ENCODE data around the gene ACYP2. TPM values are rescaled to one million over a fixed set of nuclear protein-coding genes. Genes with fewer than 3 reads are reported as not detected.
"Not testable (repeated sequence)": the region's sequence is repeated elsewhere in the genome, so short reads cannot be mapped to it uniquely, and the experiment has no call there.

Gene ACYP2
- polyA plus RNA-seq (ENCODE audit: insufficient read length), result 27.6 TPM

DNA sequence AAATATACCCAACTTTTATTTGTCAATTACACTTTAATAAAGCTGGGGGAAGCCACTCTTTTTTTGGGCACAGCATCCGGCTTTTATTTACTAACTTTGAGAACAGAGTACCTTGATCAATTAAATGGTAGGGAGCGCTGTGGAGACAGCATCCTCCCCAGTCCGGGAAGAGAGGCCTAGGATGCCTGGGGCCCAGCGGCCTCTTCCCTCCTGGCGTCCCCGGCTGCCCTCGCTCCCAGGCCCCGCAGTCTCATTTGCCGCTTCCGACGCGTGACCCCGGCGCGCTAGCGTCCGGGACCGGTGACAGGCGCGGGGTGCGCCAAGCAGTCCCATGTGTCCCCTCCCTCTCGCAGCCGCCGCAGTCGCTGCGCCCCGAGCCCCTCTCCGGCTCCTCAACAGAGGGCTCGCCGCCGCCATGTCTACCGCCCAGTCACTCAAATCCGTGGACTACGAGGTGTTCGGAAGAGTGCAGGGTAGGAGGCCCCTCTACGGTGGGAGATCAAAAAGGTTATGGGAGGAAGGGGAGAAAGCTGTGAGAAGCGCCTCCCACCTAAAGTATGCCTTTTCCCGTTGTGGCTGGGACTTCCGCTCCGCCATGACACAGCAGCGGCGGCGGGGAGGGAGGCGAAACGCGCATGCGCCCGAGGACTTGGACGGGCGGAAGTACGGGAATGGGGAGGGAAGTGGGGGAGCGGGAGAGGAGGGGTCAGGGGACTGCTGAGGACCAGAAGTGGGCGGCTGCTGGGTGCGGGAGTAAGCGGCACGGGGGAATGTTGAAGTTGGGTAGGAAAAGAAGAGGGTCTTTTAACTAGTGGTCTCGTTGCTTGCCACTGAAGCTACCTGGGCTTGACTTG, at the start of gene ACYP2:
Gene ACYP2 (plus strand): TSS at position 332 of the 854 bp plus-strand sequence.
- DNase-seq (ENCODE audit: low read depth), result peak; percentile 91

DNA sequence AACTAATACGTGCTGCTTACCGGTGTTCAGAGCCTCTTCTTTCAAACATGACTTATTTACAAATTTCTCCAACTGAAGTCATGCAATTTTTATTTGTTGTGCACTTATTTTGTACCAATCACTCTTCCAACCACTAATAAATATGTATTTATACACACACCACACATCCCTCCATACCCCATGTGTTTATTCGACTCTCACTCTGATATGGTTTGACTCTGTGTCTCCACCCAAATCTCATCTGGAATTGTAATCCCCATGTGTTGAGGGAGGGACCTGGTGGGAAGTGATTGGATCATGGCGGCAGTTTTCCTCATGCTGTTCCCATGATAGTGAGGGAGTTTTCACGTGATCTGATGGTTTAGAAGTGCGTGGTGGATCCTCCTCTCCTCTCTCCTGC, 49.5 kb upstream of the ACYP2 start:
- no peak for DNase-seq (ENCODE audit: low read depth)

DNA sequence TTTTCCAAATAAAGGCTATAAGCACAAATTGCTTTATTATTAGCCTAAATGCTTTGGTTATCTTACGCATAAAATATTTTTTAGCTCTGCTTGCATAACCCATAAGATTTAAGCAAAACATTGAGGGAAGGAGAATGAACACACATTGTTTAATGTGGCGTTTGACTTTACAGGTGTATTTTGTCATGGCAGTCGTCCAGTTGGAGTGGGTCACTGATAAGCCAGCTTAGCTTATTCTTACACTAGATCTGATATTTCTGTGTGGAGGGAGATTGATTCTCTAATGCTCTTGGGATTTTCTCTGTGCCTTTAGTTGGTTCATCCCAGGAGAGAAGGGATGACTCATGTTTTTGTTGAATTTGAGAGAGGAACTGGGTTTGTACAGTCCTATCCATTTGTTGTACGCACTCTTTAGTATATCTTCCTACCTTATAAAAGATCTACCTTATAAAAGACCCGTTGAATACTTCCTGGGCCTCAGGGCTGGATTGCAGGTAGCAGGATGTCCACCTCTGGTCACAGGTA, 47.5 kb upstream of the ACYP2 start:
- DNase-seq (ENCODE audit: low read depth), result no peak

DNA sequence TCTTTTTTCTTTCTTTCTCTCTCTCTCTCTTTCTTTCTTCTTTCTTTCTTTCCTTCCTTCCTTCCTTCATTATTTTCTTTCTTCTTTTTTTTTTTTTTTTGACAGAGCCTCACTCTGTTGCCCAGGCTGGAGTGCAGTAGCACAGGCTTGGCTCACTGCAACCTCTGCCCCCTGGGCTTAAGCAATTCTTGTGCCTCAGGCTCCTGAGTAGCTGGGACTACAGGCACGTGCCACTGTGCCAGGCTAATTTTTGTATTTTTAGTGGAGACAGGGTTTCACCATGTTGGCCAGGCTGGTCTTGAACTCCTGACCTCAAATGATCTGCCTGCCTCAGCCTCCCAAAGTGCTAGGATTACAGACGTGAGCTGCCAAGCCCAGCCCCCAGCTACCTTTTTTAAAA, 42.9 kb upstream of the ACYP2 start:
- not testable (repeated sequence) for DNase-seq (ENCODE audit: low read depth)

DNA sequence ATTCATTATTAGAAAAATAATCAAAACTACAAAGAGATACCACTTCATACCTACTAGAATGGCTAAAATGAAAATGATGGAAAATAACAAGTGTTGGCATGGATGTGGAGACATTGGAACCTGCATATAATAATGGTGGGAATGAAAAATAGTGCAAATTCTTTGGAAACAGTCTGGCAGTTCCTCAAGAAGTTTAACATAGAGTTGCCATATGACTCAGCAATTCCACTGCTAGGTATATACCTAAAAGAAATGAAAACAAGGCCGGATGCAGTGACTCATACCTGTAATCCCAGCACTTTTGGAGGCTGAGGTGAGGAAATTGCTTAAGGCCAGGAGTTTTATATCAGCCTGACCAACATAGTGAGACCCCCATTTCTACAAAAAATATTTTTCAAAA, 41.6 kb upstream of the ACYP2 start:
- DNase-seq (ENCODE audit: low read depth), result no peak

DNA sequence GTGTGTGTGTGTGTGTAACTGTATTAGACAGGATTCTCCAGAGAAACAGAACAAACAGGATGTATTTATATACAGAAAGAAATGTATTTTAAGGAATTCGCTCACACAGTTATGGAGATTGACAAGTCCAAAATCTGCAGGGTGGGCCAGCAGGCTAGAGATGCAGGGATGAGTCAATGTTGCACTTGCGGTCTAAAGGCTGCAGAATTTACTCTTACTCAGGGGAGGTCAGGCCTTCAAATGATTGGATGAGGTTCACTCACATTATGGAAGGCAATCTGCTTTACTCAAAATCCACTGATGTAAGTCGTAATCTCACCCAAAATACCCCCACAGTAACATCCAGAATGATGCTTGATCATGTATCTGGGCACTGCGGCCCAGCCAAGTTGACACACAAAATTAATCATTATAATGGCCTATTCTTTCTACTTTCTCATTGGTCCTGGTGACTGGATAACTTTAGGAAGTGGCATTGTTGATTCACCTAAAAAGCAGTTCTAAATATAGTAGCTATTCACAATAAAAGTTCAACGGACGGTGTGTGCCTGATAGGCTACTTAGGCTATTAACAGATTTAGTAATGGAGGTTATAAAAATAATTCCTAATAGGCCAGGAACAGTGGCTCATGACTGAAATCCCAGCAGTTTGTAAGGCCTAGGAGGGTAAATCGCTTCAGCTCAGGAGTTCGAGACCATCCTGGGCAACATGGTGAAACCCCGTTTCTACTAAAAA, 40.6 kb upstream of the ACYP2 start:
- no peak for DNase-seq (ENCODE audit: low read depth)

DNA sequence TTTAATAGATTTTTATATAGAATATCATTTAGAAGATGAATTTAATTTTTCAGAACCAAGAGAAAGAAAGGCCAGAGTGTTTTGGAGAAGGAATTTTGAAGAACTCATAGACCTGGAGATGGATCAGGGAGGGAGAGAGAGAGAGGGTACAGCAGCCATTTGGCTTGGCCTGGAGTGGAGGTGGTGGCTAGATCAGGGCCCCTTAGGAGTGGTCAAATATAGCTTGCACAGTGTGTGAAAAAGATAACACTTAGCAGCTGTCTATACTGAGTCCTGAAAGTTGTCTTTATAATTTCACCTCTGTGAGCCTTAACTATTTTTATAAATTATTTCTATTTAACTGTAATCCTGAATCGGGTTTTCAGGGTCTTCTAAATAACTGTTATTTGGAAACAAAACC, 38.8 kb upstream of the ACYP2 start:
- DNase-seq (ENCODE audit: low read depth), result no peak

DNA sequence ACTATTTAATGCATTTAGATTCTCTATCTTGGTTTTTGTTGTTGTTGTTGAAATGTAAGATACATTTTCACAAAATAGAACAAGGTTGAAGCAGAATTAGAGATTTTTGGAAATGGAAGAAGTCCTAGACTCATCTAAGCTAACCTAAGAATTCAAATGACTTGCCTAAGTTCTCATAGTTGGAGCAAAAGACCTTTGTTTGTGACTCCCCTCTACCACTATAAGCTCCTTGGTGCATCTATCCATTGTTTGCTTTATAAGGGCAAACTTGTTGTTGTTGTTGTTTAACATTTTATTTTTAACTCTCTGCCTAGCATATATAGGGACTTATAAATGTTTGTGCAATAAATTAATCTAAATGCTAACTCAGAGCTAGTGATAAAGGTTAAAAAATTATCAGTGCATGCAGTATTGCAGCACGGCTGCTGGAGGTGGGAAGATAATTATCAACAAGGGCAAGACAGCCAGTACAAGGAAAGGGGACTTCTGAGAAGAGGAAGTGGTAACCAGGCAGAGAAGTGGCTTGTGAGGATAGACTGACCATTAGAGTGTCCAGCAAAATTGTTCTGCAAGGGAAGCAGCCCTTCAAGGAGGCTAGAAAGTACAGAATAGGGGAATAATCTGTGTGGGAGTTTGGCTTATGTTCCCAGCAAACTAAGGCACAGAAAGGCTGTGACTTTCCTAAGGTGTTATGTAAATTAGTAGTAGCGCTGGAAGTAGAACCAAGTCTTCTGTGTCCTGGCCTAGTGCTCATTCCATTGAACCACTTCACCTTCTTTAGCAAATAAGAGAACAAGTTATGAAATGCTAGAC, 38.1 kb upstream of the ACYP2 start:
- no peak for DNase-seq (ENCODE audit: low read depth)

DNA sequence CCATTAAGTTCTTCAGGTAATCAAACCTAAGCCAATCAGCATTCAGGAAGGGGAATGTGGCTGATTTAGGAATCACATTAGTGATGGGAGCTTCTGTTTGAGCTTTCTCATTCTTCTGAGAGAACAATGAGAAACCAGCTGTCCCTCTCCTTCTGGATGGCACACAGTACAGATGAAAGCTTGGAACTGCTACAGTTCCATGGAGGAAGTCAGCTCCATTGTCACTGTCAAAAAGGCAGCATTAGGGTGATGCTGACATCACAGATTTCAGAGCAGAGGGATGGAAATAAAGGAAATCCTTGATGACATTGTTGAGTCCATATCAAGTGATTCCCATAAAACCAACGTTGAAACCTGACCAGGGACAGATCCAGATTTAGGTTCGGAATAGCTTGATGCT, 36.1 kb upstream of the ACYP2 start:
- DNase-seq (ENCODE audit: low read depth), result no peak

DNA sequence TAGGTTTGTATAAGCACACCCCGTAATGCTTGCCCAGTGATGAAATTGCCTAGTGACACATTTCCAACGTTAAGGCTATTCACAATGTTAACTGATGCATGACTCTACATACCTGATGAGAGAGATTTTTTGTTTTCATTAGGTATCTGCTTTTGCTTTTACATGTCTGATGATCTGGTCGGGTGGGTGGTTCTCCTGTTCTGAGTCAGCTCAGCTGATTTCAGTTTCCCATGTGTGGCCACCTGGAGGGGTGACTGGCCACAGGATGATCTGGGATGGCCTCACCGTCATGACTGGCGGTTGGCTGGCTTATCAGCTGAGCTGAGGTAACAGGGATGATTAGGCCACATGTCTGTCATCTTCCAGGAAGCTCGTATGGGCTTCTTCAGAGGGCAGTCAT, 33.8 kb upstream of the ACYP2 start:
- DNase-seq (ENCODE audit: low read depth), result no peak

DNA sequence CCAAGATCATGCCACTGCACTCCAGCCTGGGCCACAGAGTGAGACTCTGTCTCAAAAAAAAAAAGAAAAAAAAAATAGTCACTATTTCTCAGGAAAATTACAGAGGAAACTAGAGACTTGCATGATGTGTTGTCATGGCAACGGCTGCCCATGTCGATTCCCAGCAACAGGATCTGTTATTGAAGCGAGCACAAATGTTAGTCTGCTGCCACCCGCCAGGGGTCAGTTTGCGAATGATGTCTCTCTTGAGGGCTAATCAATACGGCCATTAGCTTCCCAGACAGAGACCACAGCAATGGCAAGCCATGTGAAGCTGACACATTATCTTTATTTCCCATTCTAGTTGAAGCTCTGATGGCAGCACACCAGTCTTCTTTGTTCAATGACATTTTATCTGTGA, 32.4 kb upstream of the ACYP2 start:
- no peak for DNase-seq (ENCODE audit: low read depth)

DNA sequence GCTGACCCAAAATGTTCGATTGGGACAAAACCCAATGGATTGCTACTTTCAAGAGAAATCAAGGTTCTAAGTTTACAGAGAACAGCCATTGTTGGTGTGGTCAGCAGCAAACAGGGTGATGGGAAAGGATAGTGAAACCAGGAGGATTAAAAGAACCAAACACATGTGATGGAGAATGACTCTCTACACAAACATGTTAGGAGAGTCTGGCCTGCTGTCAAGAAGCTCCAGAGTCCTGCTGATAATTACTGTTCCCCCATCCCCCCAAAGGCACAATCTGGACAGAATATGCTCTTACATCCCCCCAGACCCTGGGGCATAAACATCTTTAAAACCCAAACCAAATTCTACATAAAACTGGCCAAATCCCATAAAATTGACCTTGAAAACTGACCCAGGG, 32.0 kb upstream of the ACYP2 start:
- no peak for DNase-seq (ENCODE audit: low read depth)

DNA sequence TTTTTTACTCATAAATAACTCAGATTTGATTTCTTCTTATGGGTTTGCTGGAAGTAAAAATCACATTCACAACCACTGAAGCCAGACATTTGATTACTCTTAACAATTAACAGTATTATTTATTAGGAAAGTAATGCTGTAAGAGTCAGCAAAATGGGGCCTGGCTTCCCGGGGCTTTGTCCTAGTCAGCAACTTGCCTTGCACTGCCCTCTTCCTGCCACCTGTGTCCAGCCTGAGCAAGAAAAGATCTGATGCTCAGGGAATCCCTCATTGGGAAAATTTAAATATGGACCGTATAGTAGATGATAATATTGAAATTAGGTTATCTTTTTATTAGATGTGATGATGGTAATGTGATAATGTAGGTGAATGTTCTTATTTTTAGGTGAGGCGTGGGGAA, 30.8 kb upstream of the ACYP2 start:
- DNase-seq (ENCODE audit: low read depth), result no peak

DNA sequence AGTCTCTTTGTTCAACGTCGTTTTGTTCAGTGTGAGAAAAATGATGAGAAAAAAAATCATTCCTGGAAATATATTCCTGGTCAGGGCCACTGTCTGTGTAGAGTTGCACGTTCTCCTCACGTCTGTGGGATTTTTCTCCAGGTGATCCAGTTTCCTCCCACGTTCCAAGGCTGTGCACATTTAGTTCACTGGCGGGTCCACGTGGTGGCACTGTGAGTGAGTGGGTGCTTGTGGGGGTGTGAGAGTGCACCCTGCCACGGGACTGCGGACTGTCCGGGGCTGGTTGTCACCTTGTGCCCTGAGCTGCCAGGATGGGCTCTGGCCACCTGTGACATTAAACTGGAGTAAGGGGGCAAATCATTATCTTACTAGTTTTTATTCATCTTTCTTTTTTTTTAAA, 30.3 kb upstream of the ACYP2 start:
- no peak for DNase-seq (ENCODE audit: low read depth)

DNA sequence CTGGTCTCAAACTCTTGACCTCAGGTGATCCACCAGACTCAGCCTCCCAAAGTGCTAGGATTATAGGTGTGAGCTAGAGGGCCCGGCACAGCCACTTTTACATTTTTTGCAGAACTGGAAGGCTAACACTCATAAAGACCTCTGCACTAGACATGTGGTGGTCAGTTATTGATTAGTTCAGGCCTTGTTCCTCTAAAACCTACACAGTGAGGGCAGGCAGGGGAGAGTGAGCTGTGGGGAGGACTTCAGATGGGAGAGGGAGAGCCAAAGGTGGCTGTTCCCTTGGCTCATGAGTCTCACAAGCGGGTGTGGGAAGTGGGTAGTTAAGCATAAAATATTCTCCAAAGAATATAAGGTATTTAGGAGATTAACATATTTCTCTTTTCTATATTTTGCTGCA, 29.3 kb upstream of the ACYP2 start:
- DNase-seq (ENCODE audit: low read depth), result no peak

DNA sequence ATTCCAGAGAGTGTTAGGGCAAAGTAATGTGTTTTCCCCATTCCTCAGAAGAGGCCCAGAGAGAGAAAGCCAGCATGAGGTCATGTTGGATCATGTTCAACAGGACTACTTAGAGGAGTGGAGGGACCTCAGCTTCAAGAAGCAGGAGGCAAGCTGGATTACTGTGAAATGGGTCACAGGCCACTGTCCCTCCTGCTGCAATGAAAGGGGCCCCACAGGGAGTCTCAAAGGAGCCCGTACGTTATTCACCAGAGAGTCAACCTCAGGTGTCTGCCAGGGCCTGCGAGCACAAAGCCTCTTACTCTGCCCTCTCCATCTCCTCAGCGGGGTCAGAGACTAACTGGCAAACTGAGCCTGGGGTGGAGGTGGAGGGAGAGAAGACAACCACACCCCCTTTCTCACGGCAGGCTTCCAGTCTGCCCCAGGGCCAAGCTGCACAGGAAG, 27.2 kb upstream of the ACYP2 start:
- peak; percentile 22 for DNase-seq (ENCODE audit: low read depth)

DNA sequence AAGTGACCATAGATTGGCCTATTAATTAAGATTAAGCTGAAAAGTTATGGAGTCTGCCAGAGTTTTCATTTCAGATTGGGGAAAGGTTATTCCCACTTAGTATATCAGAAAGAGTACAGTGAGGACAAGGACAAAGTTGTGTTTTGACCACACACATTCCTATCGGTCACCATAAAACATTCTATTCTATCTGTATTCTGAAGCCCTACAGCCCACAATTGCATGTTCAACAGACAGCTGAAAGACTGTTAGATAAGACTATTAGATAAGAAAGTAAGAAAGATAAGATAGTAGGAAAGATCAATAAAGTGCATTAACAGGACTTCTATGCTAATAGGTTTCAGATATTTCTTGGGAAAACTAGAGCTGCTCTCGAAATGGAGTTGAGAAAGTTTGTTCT, 26.7 kb upstream of the ACYP2 start:
- DNase-seq (ENCODE audit: low read depth), result no peak

DNA sequence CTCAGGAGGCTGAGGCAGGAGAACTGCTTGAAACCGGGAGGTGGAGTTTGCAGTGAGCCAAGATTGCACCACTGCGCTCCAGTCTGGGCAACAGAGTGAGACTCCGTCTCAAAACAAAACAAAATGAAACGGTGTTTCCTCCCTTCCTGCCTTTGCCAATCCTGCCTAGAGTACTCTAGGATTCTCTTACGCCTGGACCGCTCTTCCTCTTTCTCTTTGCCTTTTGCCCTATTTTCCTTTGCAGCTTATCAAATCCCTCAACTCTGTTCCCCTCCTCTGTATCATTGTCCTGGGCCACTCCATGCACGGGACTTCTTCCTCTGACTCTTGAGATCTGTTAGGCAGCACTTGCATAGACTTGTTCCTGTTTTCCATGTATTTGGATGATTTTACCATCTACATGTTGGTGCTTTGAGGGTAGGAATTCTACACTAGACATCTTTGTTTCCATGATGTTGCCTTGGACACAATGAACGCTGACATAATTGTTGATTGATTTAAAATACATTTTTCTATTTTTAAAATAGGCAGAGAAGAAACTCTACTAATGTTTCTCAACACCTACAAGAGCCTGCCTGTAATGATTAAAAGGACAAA, 24.8 kb upstream of the ACYP2 start:
- no peak for DNase-seq (ENCODE audit: low read depth)

DNA sequence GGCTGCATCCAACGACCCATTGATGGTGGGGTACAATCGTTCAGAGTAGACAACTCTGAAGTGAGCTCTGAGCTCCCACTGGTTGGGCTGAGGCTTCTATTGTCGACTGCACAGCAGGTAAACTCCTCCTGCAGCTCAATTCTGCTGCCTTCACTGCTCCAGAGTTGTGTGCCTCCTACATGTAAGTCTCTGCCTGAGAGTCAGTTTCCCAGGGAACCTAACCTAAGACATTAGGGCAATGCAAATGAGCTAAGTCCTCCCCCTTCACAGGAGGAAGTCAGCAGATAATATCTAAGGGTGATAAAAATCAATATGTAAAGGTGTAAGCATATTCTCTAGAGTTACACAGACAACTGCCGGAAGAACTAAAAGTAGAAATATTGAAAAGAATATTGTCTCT, 22.5 kb upstream of the ACYP2 start:
- no peak for DNase-seq (ENCODE audit: low read depth)

DNA sequence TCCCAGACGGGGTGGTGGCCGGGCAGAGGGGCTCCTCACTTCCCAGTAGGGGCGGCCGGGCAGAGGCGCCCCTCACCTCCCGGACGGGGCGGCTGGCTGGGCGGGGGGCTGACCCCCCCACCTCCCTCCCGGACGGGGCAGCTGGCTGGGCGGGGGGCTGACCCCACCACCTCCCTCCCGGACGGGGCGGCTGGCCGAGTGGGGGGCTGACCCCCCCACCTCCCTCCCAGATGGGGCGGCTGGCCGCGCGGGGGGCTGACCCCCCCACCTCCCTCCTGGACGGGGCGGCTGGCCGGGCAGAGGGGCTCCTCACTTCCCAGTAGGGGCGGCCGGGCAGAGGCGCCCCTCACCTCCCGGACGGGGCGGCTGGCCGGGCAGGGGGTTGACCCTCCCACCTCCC, 20.0 kb upstream of the ACYP2 start:
- not testable (repeated sequence) for DNase-seq (ENCODE audit: low read depth)

DNA sequence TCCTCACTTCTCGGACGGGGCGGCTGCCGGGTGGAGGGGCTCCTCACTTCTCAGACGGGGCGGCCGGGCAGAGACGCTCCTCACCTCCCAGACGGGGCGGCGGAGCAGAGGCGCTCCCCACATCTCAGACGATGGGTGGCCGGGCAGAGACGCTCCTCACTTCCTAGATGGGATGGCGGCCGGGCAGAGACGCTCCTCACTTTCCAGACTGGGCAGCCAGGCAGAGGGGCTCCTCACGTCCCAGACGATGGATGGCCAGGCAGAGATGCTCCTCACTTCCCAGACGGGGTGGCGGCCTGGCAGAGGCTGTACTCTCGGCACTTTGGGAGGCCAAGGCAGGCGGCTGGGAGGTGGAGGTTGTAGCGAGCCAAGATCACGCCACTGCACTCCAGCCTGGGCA, 19.3 kb upstream of the ACYP2 start:
- not testable (repeated sequence) for DNase-seq (ENCODE audit: low read depth)

DNA sequence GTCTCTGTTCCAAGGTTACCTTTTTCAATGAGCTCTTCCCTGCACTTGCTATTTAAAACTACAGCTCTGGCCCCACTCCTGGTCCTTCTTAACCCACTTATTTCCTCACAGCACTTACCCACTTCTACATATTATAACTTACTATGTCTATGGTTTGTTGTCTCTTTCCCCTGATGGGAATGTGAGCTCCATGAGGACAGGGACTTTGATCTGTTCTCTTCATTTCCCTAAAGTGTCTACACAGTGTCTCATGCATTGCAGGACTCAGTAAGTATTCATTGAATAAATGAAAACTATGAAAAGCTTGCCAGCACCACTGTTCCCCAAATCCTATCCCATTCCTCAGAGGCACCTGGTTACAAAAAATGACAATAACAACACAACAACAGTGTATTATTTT, 18.3 kb upstream of the ACYP2 start:
- no peak for DNase-seq (ENCODE audit: low read depth)

Measured in forelimb muscle (tissue), 1 donor.